HG02588 (cell line): ENCODE data around the gene TDRD9.
A peak's percentile ranks its signal among the peaks of the same experiment; 100 is the strongest.

Experiments used
- ATAC-seq: cut with Tn5 transposase; IDR thresholded peaks from one replicate; pipeline ENCODE4 v1.9.1; 2021; ENCODE audit warnings: mild to moderate bottlenecking, moderate library complexity; ENCODE audit not compliant: unreplicated experiment

Gene TDRD9

GRCh38 chr14:104064003-104064402, 135.7 kb downstream of the TDRD9 start:
- ATAC-seq: no peak

- no peak for ATAC-seq
Observed at GRCh38 chr14:104066279-104066678, 138.0 kb downstream of the TDRD9 start.

- ATAC-seq: no peak
Observed at GRCh38 chr14:104066719-104067295, 138.6 kb downstream of the TDRD9 start.

- ATAC-seq: no peak
Observed at GRCh38 chr14:104069541-104069940, 141.3 kb downstream of the TDRD9 start.

GRCh38 chr14:104072586-104072985, 144.3 kb downstream of the TDRD9 start:
- no peak for ATAC-seq

GRCh38 chr14:104073764-104074163, 145.5 kb downstream of the TDRD9 start:
- no peak for ATAC-seq

GRCh38 chr14:104075530-104076151, 147.4 kb downstream of the TDRD9 start:
- no peak for ATAC-seq

GRCh38 chr14:104076743-104077142, 148.5 kb downstream of the TDRD9 start:
- no peak for ATAC-seq

GRCh38 chr14:104078031-104078455, 149.8 kb downstream of the TDRD9 start:
- ATAC-seq: peak; percentile 70

- no peak for ATAC-seq
Observed at GRCh38 chr14:104080376-104081260, 152.4 kb downstream of the TDRD9 start.

- no peak for ATAC-seq
Observed at GRCh38 chr14:104081261-104081835, 153.1 kb downstream of the TDRD9 start.

GRCh38 chr14:104081951-104082464, 153.8 kb downstream of the TDRD9 start:
- no peak for ATAC-seq

GRCh38 chr14:104082807-104083206, 154.6 kb downstream of the TDRD9 start:
- ATAC-seq: no peak

GRCh38 chr14:104084251-104085002, 156.2 kb downstream of the TDRD9 start:
- ATAC-seq: no peak

- no peak for ATAC-seq
Observed at GRCh38 chr14:104085032-104085888, 157.0 kb downstream of the TDRD9 start, which contains the start of gene ASPG. Gene ASPG (plus strand): TSS chr14:104085700. CDS start chr14:104085771, 71 bp downstream.

- no peak for ATAC-seq
Observed at GRCh38 chr14:104085889-104086201, 157.6 kb downstream of the TDRD9 start.

GRCh38 chr14:104086210-104086660, 158.0 kb downstream of the TDRD9 start:
- no peak for ATAC-seq

- ATAC-seq: no peak
Observed at GRCh38 chr14:104086661-104087461, 158.6 kb downstream of the TDRD9 start.

GRCh38 chr14:104087505-104087904, 159.2 kb downstream of the TDRD9 start:
- ATAC-seq: no peak
